Measurements from ENCODE around the gene TPSG1.
A peak's percentile ranks its signal among the peaks of the same experiment; 100 is the strongest.
"Not testable (repeated sequence)": the region's sequence is repeated elsewhere in the genome, so short reads cannot be mapped to it uniquely, and the experiment has no call there.

TPSG1 gene

GRCh38 chr16:1194665-1195392, 30.2 kb downstream of the TPSG1 start:
- no peak for DNase-seq (ENCODE audit: low spot score)

GRCh38 chr16:1193825-1194581, 31.1 kb downstream of the TPSG1 start:
- no peak for DNase-seq (ENCODE audit: low spot score)

GRCh38 chr16:1193143-1193824, 31.8 kb downstream of the TPSG1 start:
- DNase-seq (ENCODE audit: low spot score), result no peak

GRCh38 chr16:1192384-1193073, 32.5 kb downstream of the TPSG1 start:
- no peak for DNase-seq (ENCODE audit: low spot score)

GRCh38 chr16:1190789-1191188, 34.3 kb downstream of the TPSG1 start:
- DNase-seq (ENCODE audit: low spot score), result not testable (repeated sequence)

GRCh38 chr16:1189455-1189854, 35.6 kb downstream of the TPSG1 start:
- DNase-seq (ENCODE audit: low spot score), result no peak

DNA sequence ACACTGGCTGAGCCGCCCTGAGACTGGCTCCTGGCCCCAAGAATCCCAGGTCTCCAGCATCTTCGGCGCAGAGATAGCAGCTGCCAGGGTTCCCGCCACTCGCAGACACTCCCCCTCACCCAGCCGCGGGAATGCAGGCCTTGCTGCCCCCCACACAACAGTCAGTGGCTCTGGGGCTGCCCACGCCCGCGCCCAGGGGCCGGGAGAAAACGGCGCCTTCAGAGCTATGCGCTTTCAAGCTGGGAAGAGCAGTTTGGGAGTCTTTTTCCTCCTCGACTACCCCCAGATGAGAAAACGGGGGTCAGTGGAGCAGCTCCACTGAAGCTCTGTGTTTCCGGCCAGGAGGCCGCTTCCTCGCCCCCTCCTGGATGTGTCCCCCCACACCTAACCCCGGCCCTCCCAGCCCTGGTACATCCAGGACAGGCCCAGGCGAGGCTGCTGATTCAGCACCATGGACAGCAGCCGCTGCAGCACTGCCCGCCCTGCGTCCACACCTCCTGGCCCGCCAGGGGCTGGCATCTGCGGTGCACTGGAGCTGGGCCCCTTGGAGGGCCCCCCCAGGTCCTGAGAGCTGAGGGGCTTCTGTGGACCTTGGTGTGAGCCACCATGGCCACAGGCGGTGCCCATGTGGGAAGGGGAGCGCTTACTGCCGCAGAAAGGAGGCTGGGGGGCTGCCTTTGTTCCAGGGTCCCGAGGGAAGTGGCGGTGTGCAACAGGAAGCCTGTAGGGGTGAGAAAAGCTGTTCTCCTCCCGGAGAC, 36.5 kb downstream of the TPSG1 start:
- peak; percentile 76 for DNase-seq (ENCODE audit: low spot score)

DNA sequence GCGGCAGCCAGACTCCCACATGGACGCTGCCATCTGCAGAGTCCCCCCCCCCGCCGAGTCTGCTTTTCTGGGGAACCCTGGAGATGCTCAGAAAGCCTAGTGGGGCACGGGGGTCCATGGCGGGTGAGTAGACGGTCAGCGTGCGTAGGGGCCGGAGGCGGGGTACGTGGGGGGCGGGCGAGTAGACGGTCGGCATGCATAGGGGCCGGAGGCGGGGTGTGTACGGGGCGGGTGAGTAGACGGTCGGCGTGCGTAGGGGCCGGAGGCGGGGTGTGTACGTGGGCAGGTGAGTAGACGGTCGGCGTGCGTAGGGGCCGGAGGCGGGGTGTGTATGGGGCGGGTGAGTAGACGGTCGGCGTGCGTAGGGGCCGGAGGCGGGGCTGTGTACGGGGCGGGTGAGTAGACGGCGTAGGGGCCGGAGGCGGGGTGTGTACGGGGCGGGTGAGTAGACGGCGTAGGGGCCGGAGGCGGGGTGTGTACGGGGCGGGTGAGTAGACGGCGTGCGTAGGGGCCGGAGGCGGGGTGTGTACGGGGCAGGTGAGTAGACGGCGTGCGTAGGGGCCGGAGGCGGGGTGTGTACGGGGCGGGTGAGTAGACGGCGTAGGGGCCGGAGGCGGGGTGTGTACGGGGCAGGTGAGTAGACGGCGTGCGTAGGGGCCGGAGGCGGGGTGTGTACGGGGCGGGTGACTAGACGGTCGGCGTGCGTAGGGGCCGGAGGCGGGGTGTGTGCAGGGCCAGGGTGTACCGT, 39.4 kb downstream of the TPSG1 start:
- DNase-seq (ENCODE audit: low spot score), result not testable (repeated sequence)

- no peak for DNase-seq (ENCODE audit: low spot score)
These were observed 40.1 kb downstream of the TPSG1 start for GRCh38 chr16:1184980-1185379.

DNA sequence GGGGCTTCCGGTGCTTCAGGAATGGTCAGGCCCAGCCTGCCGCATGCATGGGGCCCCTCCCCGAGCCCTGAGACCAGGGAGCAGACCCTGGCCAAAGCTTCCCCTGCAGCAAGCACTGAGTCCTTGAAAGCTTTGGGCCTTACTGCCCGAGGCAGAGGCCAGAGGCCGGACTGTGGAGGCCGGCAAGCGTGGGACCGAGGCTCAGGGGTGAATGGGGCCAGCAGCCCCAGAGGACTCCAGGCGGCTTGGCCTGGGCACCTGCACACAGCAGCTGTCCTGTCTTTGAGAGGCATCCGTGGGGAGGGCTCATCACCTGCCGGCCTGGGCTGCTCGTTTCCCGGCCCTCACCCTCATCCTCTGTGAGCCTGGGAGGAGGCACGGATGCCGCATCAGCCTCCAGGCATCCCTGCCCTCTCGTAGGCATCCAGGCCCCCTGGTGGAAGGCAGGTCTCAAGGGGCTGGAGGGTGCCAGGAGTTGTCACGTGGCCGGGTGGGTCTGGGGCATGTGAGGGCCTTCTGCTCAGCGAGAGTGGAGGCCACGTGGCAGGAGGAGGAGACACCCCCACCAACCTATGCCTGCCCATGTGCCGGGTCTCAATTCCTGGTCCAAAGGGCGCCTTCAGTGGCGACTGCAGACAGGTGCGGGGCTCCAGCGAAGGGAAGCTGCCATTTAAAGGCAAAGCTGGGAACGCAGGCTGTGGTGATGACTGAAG, 40.8 kb downstream of the TPSG1 start:
- no peak for DNase-seq (ENCODE audit: low spot score)

DNA sequence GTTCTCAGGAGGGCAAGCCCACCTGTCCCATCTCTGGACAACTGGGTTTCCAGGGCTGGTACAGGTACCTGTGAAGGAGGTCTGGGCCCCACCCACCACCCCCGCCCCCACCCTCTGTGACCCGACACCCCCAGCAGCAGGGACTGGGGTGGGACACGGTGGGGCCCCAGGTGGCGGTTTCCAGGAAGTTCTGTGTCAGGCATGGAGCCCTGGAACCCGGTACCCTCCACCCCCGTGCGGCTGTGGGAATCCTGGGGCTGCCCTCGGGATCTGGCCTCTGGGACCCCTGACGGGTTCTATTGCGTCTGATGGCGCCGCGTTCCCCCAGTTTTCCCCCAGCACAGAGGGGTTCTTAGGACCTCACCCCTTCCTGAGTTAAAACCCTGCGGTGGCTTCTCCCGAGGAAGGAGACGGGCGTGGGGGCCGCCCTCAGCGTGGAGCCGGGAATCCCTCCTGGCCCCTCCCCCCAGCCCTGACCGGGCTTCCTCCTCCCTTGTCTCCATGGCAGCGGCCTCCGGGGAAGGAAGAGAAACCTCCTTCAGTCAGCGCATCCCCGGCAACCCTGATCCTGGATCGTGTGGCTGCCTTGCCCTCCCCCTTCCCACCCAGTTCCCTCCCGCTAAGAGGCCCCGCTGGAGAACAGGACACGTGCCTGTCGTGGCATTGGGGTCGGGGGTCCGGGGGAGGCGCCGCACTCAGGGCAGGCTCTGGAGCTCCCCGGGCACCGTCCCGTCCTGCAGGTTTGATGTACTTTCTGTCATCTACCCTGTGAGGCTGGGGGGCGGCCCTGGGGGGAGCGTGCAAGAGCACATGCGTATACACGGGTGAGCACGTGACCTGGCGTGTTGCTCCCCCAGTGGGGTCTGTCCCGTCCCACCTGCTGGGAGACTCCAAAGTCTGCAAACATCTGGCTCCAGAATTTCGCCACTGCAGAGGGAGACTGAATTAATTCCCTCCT, 41.8 kb downstream of the TPSG1 start:
- DNase-seq (ENCODE audit: low spot score), result no peak

GRCh38 chr16:1182316-1182671, 42.8 kb downstream of the TPSG1 start:
- no peak for DNase-seq (ENCODE audit: low spot score)

GRCh38 chr16:1181404-1182315, 43.4 kb downstream of the TPSG1 start:
- DNase-seq (ENCODE audit: low spot score), result no peak

DNA sequence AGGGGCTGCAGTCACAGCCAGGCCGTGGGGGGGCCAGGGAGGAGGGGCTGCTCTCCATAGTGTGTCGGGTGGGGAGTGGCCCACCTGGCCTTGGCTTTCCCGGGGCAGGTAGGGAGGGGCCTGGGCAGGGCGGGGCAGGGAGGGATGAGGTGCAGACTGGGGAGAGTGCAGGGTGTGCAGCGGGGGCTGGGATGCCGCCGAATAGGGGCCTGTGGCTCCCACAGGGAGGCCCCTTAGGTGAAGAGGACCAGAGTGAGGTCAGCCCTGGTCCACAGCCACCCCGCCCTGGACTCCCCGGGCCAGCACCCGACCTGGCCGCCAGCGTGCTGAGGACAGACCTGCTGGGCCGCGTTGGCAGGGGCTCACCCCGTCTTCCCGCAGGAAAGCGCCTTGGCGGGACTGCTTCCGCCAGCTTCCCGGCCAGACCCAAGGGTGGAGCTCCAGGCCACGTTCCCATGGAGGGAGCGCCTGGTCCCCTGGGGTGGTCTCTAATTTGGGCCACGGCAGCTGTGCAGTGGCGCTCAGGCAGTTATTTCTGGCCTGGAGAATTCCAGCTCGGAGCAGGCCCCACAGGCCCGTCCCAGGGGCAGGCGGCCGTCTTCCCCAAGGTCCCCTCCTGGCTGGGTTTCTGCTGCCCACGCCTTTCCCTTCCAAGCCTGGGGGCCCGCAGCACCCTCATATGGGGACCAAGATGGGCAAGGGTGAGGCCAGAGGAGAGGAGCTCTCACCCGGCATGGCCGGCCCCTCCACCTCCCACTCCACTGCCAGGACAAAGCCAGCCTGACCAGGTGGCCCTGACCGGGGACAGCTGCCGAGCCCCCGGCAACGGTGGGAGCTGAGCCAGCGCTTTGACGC, 44.3 kb downstream of the TPSG1 start:
- DNase-seq (ENCODE audit: low spot score), result no peak

DNA sequence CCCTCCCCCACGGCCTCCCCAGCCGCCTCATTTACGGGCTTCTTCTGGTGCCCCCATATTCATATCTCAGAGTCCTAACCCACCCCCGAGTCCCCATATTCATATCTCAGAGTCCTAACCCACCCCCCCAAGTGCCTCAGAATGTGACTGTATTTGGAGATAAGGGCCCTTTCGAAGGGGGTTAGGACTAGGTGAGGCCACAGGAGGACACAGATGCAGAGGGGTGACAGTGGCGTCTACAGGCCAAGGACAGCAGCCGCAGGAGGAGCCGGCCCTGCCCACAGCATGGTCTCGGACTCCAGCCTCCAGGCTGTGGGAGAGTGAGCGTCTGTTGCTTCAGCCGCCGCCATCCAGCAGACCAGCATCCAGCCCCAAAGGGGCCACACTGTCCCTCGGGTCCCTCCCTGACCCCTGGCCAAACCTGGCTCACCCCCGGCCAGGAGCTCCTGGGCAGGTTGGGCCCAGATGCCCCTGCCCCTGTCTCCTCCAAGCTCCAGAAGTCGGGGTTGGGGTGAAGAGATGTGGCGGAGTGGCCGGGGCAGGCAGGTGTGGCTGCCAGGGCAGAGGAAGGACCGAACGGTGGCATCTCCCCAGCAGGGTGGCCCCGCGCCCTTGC, 46.7 kb downstream of the TPSG1 start:
- no peak for DNase-seq (ENCODE audit: low spot score)

DNA sequence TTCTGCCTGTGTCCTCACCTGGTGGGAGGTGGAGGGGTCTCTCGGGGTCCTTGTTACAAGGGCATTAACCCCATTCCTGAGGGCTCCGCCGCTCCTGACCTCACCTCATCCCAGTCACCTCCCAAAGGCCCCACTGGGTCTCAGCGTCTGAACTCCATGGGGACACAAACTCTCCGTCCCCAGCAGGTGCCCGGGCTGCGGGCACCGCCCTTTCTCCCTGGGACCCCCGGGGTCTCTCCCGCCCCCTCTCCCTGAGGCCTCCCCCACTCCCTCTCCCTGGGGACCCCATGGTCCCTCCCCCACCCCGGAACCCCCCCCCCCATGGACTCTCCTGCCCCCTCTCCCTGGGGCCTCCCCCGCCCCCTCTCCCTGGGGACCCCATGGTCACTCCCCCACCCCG, 47.3 kb downstream of the TPSG1 start:
- no peak for DNase-seq (ENCODE audit: low spot score)

GRCh38 chr16:1177053-1177452, 48.0 kb downstream of the TPSG1 start:
- no peak for DNase-seq (ENCODE audit: low spot score)

Data from left forelimb (tissue), 1 donor.